ENCODE results near the gene MYO1D.

MYO1D gene

DNA sequence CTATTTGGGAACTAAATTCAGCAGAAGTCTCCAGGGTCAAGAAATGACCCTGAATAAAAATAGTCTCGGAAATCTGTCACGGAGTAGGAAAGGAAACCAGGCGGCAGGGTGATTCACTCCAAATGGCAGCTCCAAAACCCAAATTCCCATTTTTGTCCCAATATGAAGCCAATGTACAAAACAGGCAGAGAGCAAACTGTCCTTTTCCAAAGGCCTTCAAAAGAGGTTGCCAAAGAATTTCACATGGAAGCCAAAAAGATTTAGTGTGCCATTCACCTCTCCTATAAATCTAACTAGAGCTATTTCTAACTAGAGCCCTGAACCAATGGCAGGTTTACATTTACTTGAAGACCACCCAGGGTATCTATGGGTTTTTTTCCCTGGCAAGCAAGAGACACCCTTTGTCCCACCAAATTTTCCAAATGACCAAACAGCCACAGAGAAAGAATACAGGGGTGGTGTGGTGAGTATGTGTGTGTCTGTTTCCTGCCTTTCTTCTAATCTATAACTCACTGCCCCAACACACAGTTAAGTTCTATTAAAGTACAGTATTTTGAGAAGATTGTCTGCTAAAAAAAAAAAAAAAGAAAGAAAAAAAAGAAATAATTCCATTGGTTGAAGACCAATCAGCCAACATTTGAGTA is 6.8 kb downstream of the MYO1D start:
- no peak for TF ChIP-seq CTCF (IDR thresholded peaks at IDR 0.05; ENCODE audit: control insufficient read depth, extremely low read depth, insufficient read depth)
- DNase-seq (ENCODE audit: low read depth): no peak
- no peak overlapping the region for H3K4me3 ChIP-seq (ENCODE audit: low read depth, low read length)

DNA sequence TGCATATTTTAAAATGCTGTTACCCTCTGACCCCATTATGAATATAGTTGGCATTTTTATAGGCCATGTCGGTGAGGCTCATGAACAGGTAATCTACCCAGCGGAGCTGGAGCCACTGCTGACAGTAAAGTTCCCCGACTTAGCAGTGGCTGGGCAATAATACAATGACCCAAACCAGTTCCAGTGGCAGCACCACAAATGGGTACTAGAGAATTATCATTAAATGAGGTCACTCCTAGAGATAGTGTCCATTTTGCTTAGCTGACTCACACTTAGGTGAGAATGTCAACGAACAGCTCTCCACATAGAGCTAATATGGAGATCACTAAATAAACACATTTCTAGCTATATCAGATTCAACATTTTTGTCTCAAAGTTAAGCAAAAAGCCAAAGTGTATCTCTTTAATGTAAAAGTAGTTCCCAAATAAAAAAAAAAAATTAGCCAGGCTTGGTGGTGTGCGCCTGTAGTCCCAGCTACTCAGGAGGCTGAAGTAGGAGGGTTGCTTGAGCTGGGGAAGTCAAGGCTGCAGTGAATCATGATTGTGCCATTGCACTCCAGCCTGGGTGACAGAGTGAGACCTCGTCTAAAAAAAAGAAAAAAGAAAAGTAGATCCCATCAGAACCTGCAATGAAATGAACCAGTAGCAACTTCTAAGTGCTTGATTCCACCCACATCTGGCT is 7.4 kb downstream of the MYO1D start:
- TF ChIP-seq CTCF (IDR thresholded peaks at IDR 0.05; ENCODE audit: control insufficient read depth, extremely low read depth, insufficient read depth): no peak
- no peak overlapping the region for H3K4me3 ChIP-seq (ENCODE audit: low read depth, low read length)
- DNase-seq (ENCODE audit: low read depth): no peak

DNA sequence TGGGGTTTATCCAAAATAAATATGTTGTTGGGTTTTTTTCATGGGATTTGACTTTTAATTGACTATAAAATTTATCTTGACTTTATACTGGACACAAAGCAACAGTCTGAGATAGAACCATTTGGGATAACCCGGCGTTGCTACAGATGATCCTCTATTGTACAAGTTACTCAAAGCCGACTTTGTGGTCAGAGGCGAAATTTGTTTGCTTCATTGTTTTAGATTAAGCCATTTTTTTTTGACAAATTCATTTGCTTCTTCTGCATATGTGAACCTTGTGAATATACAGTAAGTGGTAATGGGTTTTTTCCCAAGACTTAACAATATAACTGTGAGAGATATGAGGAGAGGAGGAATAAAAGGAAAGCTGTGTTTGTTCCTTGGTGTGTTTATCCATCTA is 11.8 kb downstream of the MYO1D start:
- no peak overlapping the region for H3K4me3 ChIP-seq (ENCODE audit: low read depth, low read length)
- no peak for DNase-seq (ENCODE audit: low read depth)
- TF ChIP-seq CTCF (IDR thresholded peaks at IDR 0.05; ENCODE audit: control insufficient read depth, extremely low read depth, insufficient read depth): no peak

- DNase-seq (ENCODE audit: low read depth): no peak
- H3K4me3 ChIP-seq (ENCODE audit: low read depth, low read length): no peak overlapping the region
- no peak for TF ChIP-seq CTCF (IDR thresholded peaks at IDR 0.05; ENCODE audit: control insufficient read depth, extremely low read depth, insufficient read depth)
These were observed 13.4 kb downstream of the MYO1D start for GRCh38 chr17:32863559-32863958.

DNA sequence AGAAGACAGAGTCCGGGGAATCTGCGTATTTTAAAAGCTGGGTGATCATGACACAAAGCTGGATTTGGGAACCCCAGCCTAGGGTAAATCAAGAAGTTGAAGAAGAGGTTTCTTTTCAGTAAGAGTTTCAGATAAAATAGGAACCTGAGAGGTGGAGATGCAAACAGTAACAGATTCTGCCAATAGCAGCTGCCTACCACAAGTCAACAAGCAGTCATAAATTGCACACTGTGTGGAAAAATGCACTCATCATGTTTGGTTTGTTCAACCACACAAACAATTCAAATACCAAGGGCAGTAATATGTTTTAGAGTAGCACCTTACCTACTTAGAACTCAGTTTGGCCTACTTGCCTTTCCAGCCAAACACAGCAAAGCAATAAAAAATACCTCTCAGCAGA is 14.0 kb downstream of the MYO1D start:
- no peak for DNase-seq (ENCODE audit: low read depth)
- H3K4me3 ChIP-seq (ENCODE audit: low read depth, low read length): no peak overlapping the region
- TF ChIP-seq CTCF (IDR thresholded peaks at IDR 0.05; ENCODE audit: control insufficient read depth, extremely low read depth, insufficient read depth): no peak

GRCh38 chr17:32861981-32862380 is 14.9 kb downstream of the MYO1D start:
- no peak for TF ChIP-seq CTCF (IDR thresholded peaks at IDR 0.05; ENCODE audit: control insufficient read depth, extremely low read depth, insufficient read depth)
- DNase-seq (ENCODE audit: low read depth): no peak
- no peak overlapping the region for H3K4me3 ChIP-seq (ENCODE audit: low read depth, low read length)
